K562 (cell line): ENCODE measurements around the gene SSBP2. TPM values are rescaled to one million over a fixed set of nuclear protein-coding genes. Genes with fewer than 3 reads are reported as not detected.

ENCODE experiments used
- ATAC-seq: fragments of 200-7000 bp; cut with Tn5 transposase; 3 replicates; pipeline ENCODE4 v1.9.1; 2020; ENCODE audit warnings: moderate library complexity
- BruUV-seq: library from RNA; stranded (reverse); fragments of 400-500 nt; replicated peaks from 2 replicates; lab custom pipeline; 2021; lab: Mats Ljungman, UMichigan
- CTCF ChIA-PET: fragments of 300-600 bp; formaldehyde crosslinking; extraction: SDS; loops from one replicate; lab custom pipeline; 2021; ENCODE audit warnings: low intra/inter-chr PET ratio; lab: Yijun Ruan, JAX
- POLR2A ChIA-PET: fragments of 300-600, 350-650 bp; sonication (Branson Sonifier 250); formaldehyde crosslinking; extraction: SDS; loops from one replicate; lab custom pipeline; 2021; ENCODE audit warnings: antibody characterized with exemption, inconsistent platforms; lab: Yijun Ruan, JAX
- DNase-seq, 4 experiments: peaks; one replicate each; pipeline versions ENCODE4 v3.0.0 to v3.0.0-alpha.2; 2011 to 2018; ENCODE audit warnings: low spot score in 3 of 4, mixed read lengths in 3 of 4; ENCODE audit errors: extremely low read depth in 1 of 4
- FAIRE-seq: peaks from 2 replicates; lab custom pipeline; 2011; peaks lifted over from hg19 to GRCh38; lab: Jason Lieb, UNC
- H2AFZ ChIP-seq: 2 replicates; pipeline ENCODE4 v1.6.0; 2011; ENCODE audit warnings: low read depth, low read length, control low read depth, inconsistent platforms
- H3K27ac ChIP-seq: fragments of 200-600 bp; 3 replicates; pipeline ENCODE4 v1.8.0; 2011; ENCODE audit warnings: low read depth, mild to moderate bottlenecking, control low read depth, inconsistent platforms, low read length, moderate library complexity, mixed read lengths; ENCODE audit errors: extremely low read depth
- H3K27me3 ChIP-seq, 2 experiments: fragments of 300-600 bp in 1 of 2; 2 replicates in 1 of 2; 3 replicates in 1 of 2; pipeline versions ENCODE4 v1.6.0 to v1.8.0; 2011; ENCODE audit warnings: inconsistent platforms in 2 of 2, low read length in 2 of 2, mild to moderate bottlenecking in 1 of 2, mixed read lengths in 1 of 2, moderate library complexity in 1 of 2; ENCODE audit not compliant: control insufficient read depth in 2 of 2, insufficient read depth in 2 of 2
- H3K36me3 ChIP-seq: fragments of 300-600 bp; 3 replicates; pipeline ENCODE4 v1.8.0; 2011; ENCODE audit warnings: mild to moderate bottlenecking, low read length, inconsistent platforms; ENCODE audit not compliant: control insufficient read depth, insufficient read depth
- H3K4me1 ChIP-seq, 2 experiments: fragments of 200-600 bp in 1 of 2; replicated peaks in 1 of 2; 2 replicates in 1 of 2; 3 replicates in 1 of 2; pipeline versions ENCODE4 v1.5.1 to v1.8.0; 2011; ENCODE audit warnings: inconsistent platforms in 2 of 2, low read length in 2 of 2, mild to moderate bottlenecking in 1 of 2, mixed read lengths in 1 of 2, moderate library complexity in 1 of 2; ENCODE audit not compliant: control insufficient read depth in 2 of 2, insufficient read depth in 2 of 2
- H3K4me2 ChIP-seq: 2 replicates; pipeline ENCODE4 v1.6.1; 2011; ENCODE audit warnings: low read length, control low read depth, inconsistent platforms, mixed read lengths; ENCODE audit not compliant: insufficient read depth
- H3K4me3 ChIP-seq: fragments of 200-600 bp; sonication (generic), shearing (Covaris generic); 2 replicates; pipeline ENCODE4 v1.5.1; 2016; ENCODE audit warnings: control low read depth, inconsistent platforms
- H3K79me2 ChIP-seq: fragments of 200-600 bp; 3 replicates; pipeline ENCODE4 v1.8.0; 2011; ENCODE audit warnings: low read length, inconsistent platforms; ENCODE audit not compliant: control insufficient read depth, insufficient read depth
- H3K9ac ChIP-seq, 2 experiments: 2 replicates each; pipeline versions ENCODE4 v1.6.0 to v1.6.1; 2011; ENCODE audit warnings: low read depth in 2 of 2, low read length in 2 of 2, control low read depth in 1 of 2, inconsistent platforms in 1 of 2, mild to moderate bottlenecking in 1 of 2, mixed read lengths in 1 of 2; ENCODE audit not compliant: insufficient read depth in 1 of 2
- H3K9me1 ChIP-seq: one replicate; pipeline ENCODE4 v1.6.0; 2011; ENCODE audit warnings: inconsistent platforms, mild to moderate bottlenecking, low read length, moderate library complexity; ENCODE audit not compliant: control insufficient read depth, insufficient read depth
- H3K9me3 ChIP-seq: replicated peaks from 2 replicates; pipeline ENCODE4 v1.5.1; 2011; ENCODE audit warnings: low read depth, low read length, inconsistent platforms; ENCODE audit not compliant: control insufficient read depth, insufficient read depth
- H4K20me1 ChIP-seq: replicated peaks from 2 replicates; pipeline ENCODE4 v1.6.1; 2011; ENCODE audit warnings: low read length, inconsistent platforms, mixed read lengths; ENCODE audit not compliant: control insufficient read depth, insufficient read depth
- ATF2 ChIP-seq: sonication (generic); formaldehyde crosslinking; IDR thresholded peaks from 2 replicates; pipeline ENCODE4 v1.8.1; 2022; ENCODE audit warnings: missing genetic modification reagents
- KDM4B ChIP-seq, 2 experiments: fragments of 450-650 bp in 1 of 2; sonication (generic) in 1 of 2; IDR thresholded peaks; 2 replicates each; pipeline ENCODE4 v1.6.1; 2016 to 2017; ENCODE audit warnings: borderline replicate concordance in 2 of 2, antibody characterized with exemption in 1 of 2, low read depth in 1 of 2, mild to moderate bottlenecking in 1 of 2
- MAFK ChIP-seq: IDR thresholded peaks from 2 replicates; pipeline ENCODE4 v1.6.1; 2011; ENCODE audit warnings: low read length, improper control_type of control experiment
- MCM3 ChIP-seq: fragments of 450-650 bp; IDR thresholded peaks from 2 replicates; pipeline ENCODE4 v1.6.1; 2016
- NUFIP1 ChIP-seq: fragments of 450-650 bp; IDR thresholded peaks from 2 replicates; pipeline ENCODE4 v1.6.1; 2018; ENCODE audit not compliant: partially characterized antibody
- PYGO2 ChIP-seq: fragments of 450-650 bp; IDR thresholded peaks from 2 replicates; pipeline ENCODE4 v1.6.1; 2016; ENCODE audit warnings: mild to moderate bottlenecking, missing genetic modification characterization, moderate library complexity, missing compliant biosample characterization
- ZBTB7A ChIP-seq: IDR thresholded peaks from 2 replicates; pipeline ENCODE4 v1.6.1; 2011; ENCODE audit warnings: low read depth, mild to moderate bottlenecking, low read length, moderate library complexity, borderline replicate concordance; ENCODE audit not compliant: control insufficient read depth
- ZKSCAN3 ChIP-seq: fragments of 250-450 bp; sonication (Bioruptor Pico); IDR thresholded peaks from 2 replicates; pipeline ENCODE4 v1.4.0; 2020
- WGBS: fragments of 100-300 bp; shearing (Covaris generic); methylation state at CpG from one replicate; pipeline ENCODE4 v1.1.6; 2016; ENCODE audit warnings: low coverage, mixed read lengths; ENCODE audit not compliant: insufficient coverage; ENCODE audit errors: missing lambda C conversion rate; 5-methylcytosine and 5-hydroxymethylcytosine counted together
- in situ Hi-C: fragments of 300-500 bp; cut with MboI; formaldehyde crosslinking; loops from 4 replicates; pipeline ENCODE4 v1.15.0; 2018; ENCODE audit warnings: inconsistent platforms, mixed read lengths
- intact Hi-C: fragments of 100-400 bp; cut with micrococcal nuclease; formaldehyde crosslinking; loops from 2 replicates; pipeline ENCODE4 v1.14.2; 2022
- polyA plus RNA-seq, 8 experiments: library from polyadenylated mRNA; depleted of rRNA in 4 of 8; stranded (reverse) in 5 of 8; unstranded in 3 of 8; fragments of >200 nt; fragmentation: Nextera tagmentation in 2 of 8; fragmentation: Illumina TruSeq in 1 of 8; extraction: Ambion mirVana in 2 of 8; extraction: Trizol in 1 of 8; gene quantifications; 2 replicates each; pipeline versions ENCODE4 v1.2.1 to v1.2.3, GENCODE V29; 2011 to 2014; ENCODE audit warnings: inconsistent platforms in 1 of 8, missing spikeins in 1 of 8
- total RNA-seq, 7 experiments: library from RNA; depleted of rRNA in 6 of 7; stranded (reverse); fragments of >200 nt in 6 of 7; fragmentation: Illumina TruSeq in 2 of 7; extraction: Trizol in 2 of 7; gene quantifications; 2 replicates each; pipeline versions ENCODE4 v1.2.1 to v1.2.3, GENCODE V29; 2011 to 2021; ENCODE audit warnings: low replicate concordance in 1 of 7

The SSBP2 gene
- total and polyA plus RNA-seq, 9 of the 15 experiments (the other 6 are each of a cell fraction or from before 2014, with no cell fraction given), result 22.3 to 133 (median 42.1) TPM

- in situ Hi-C loops, result no loop called here
- no peak overlapping the region for H3K4me2 ChIP-seq
Measured at GRCh38 chr5:81363093-81363871, 387.6 kb downstream of the SSBP2 start.

More at GRCh38 chr5:81363093-81363871, 387.6 kb downstream of the SSBP2 start:
- H3K27me3 ChIP-seq, result peaks cover 15 to 24% of the 10 kb centered on the region in 2 experiments
- H3K9me1 ChIP-seq, result no peaks in the 10 kb centered on the region
- intact Hi-C loops, result no loop called here
- FAIRE-seq (no peak), ATAC-seq (no peak), DNase-seq (no peak)
- WGBS, result 0% methylated on average over 4 of the region's 4 CpGs
- H3K9me3 ChIP-seq, result no peaks in the 10 kb centered on the region
- H4K20me1 ChIP-seq, result no peaks in the 10 kb centered on the region
- H3K36me3 ChIP-seq, result no peaks in the 10 kb centered on the region
- CTCF ChIA-PET, result no interaction called here
- H3K79me2 ChIP-seq, result no peaks in the 10 kb centered on the region
- H3K27ac ChIP-seq, result no peak overlapping the region
- H3K4me1 ChIP-seq, result no peaks in the 10 kb centered on the region
- H3K4me3 ChIP-seq, result no peak overlapping the region
- no peak overlapping the region for H2AFZ ChIP-seq
- TF ChIP-seq MCM3, result no peak
- TF ChIP-seq ZKSCAN3, result no peak
- TF ChIP-seq PYGO2 (tag), result no peak
- no peak for TF ChIP-seq MAFK
- TF ChIP-seq ATF2 (CRISPR knock-in tag), result no peak
- no peak for TF ChIP-seq KDM4B (IDR thresholded peaks at IDR 0.05; ENCODE audit: borderline replicate concordance in 2 of 2, low read depth in 1 of 2)
- no peak for TF ChIP-seq ZBTB7A
- TF ChIP-seq NUFIP1, result no peak
- no peak overlapping the region for H3K9ac ChIP-seq
- no TSS peak for BruUV-seq
- POLR2A ChIA-PET, result interaction anchor here (1.7 kb wide), 1 partner anchor 9 kb away, joined by 4 read pairs; no protein-coding TSS in a partner anchor

Other genes starting within 250 kb of the SSBP2 start
- 7.0 and 7.2 TPM in 2 replicates for gene ATG10, start 220.9 kb upstream of the SSBP2 start, total RNA-seq (2014; rRNA removed)
- 12.0 and 13.9 TPM in 2 replicates for gene ATG10, start 220.9 kb upstream of the SSBP2 start, total RNA-seq (2014; rRNA removed; fragmentation: Illumina TruSeq; extraction: Trizol)
- 16.4 and 17.1 TPM in 2 replicates for gene ATG10, start 220.9 kb upstream of the SSBP2 start, total RNA-seq (2015; rRNA removed; fragmentation: Illumina TruSeq; extraction: Trizol)
- 11.6 and 12.2 TPM in 2 replicates for gene ATG10, start 220.9 kb upstream of the SSBP2 start, total RNA-seq (2021)
- gene ATG10, start 220.9 kb upstream of the SSBP2 start, polyA plus RNA-seq (2011; rRNA removed), result 11.9 and 16.0 TPM in 2 replicates
- gene ATG10, start 220.9 kb upstream of the SSBP2 start, polyA plus RNA-seq (2014; fragmentation: Illumina TruSeq; extraction: Trizol), result 18.8 and 19.4 TPM in 2 replicates
- gene ATG10, start 220.9 kb upstream of the SSBP2 start, polyA plus RNA-seq (2014; fragmentation: Nextera tagmentation; extraction: Ambion mirVana), result 10 to 100 TPM; 14.6 to 15.0 TPM
- gene ATG10, start 220.9 kb upstream of the SSBP2 start, polyA plus RNA-seq (2014; rRNA removed), result 7.9 and 10.6 TPM in 2 replicates